ENCODE data around the gene PRTN3. TPM values are rescaled to one million over a fixed set of nuclear protein-coding genes. Genes with fewer than 3 reads are reported as not detected.

The PRTN3 gene
- total RNA-seq, 2 donors from 2014 or later: 2.6 TPM; not detected in 1

- 79% methylated on average over 27 of the region's 34 CpGs for WGBS
- H3K36me3 ChIP-seq: peaks cover 49 to 68% of the 10 kb centered on the region in 2 donors
- no peaks in the 10 kb centered on the region for H3K27me3 ChIP-seq (replicated peaks; ENCODE audit: insufficient read depth)
- H3K9me3 ChIP-seq: no peaks in the 10 kb centered on the region
- no peak overlapping the region for H3K27ac ChIP-seq
- no peak for DNase-seq (ENCODE audit: low spot score)
- H3K4me1 ChIP-seq (replicated peaks): peaks cover 13% of the 10 kb centered on the region
- intact Hi-C loops (cut with DNase I): no loop called here
- TF ChIP-seq CTCF (IDR thresholded peaks at IDR 0.05) (no peak), POLR2AphosphoS5 (IDR thresholded peaks at IDR 0.05) (no peak)
- no peak overlapping the region for H3K4me3 ChIP-seq
Observed at GRCh38 chr19:806815-807421, 33.9 kb upstream of the PRTN3 start.

- Histone ChIP-seq H3K9me3 (no peaks in the 10 kb centered on the region), H3K4me3 (no peak overlapping the region), H3K27me3 (replicated peaks; ENCODE audit: insufficient read depth) (no peaks in the 10 kb centered on the region), H3K27ac (no peak overlapping the region), H3K36me3 (peaks cover 49 to 68% of the 10 kb centered on the region in 2 donors), H3K4me1 (replicated peaks) (peaks cover 6% of the 10 kb centered on the region)
- 87% methylated on average over 41 of the region's 44 CpGs for WGBS
- DNase-seq (ENCODE audit: low spot score): no peak
- intact Hi-C loops (cut with DNase I): no loop called here
- no peak for TF ChIP-seq CTCF (IDR thresholded peaks at IDR 0.05)
- TF ChIP-seq POLR2AphosphoS5 (IDR thresholded peaks at IDR 0.05): no peak
- no peak for TF ChIP-seq POLR2A (IDR thresholded peaks at IDR 0.05)
Observed at GRCh38 chr19:807627-808422, 33.0 kb upstream of the PRTN3 start.

GRCh38 chr19:808423-808775 is 32.4 kb upstream of the PRTN3 start:
- TF ChIP-seq POLR2A (IDR thresholded peaks at IDR 0.05) (no peak), CTCF (IDR thresholded peaks at IDR 0.05) (no peak), POLR2AphosphoS5 (IDR thresholded peaks at IDR 0.05) (no peak)
- Histone ChIP-seq H3K27me3 (replicated peaks; ENCODE audit: insufficient read depth) (no peaks in the 10 kb centered on the region), H3K36me3 (peaks cover 49 to 68% of the 10 kb centered on the region in 2 donors), H3K9me3 (no peaks in the 10 kb centered on the region), H3K27ac (no peak overlapping the region), H3K4me3 (no peak overlapping the region), H3K4me1 (replicated peaks) (peaks cover under 1% of the 10 kb centered on the region)
- WGBS: 91% methylated on average over 26 of the region's 26 CpGs
- DNase-seq (ENCODE audit: low spot score): no peak
- intact Hi-C loops (cut with DNase I): no loop called here

GRCh38 chr19:810077-810855 is 30.5 kb upstream of the PRTN3 start:
- H3K36me3 ChIP-seq: peaks cover 38 to 51% of the 10 kb centered on the region in 2 donors
- H3K4me1 ChIP-seq (replicated peaks): no peaks in the 10 kb centered on the region
- no peak overlapping the region for H3K4me3 ChIP-seq

More at GRCh38 chr19:810077-810855, 30.5 kb upstream of the PRTN3 start:
- H3K9me3 ChIP-seq: no peaks in the 10 kb centered on the region
- TF ChIP-seq POLR2AphosphoS5 (IDR thresholded peaks at IDR 0.05) (no peak), CTCF (IDR thresholded peaks at IDR 0.05) (no peak), POLR2A (IDR thresholded peaks at IDR 0.05) (no peak)
- H3K27ac ChIP-seq: no peak overlapping the region
- DNase-seq (ENCODE audit: low spot score): no peak
- intact Hi-C loops (cut with DNase I): no loop called here
- 81% methylated on average over 30 of the region's 30 CpGs for WGBS
- H3K27me3 ChIP-seq (replicated peaks; ENCODE audit: insufficient read depth): no peaks in the 10 kb centered on the region

All from prostate gland (tissue), 2 donors.